CD4-positive, alpha-beta memory T cell (primary cell): Measurements from ENCODE around the gene TFCP2L1. TPM values are rescaled to one million over a fixed set of nuclear protein-coding genes. Genes with fewer than 3 reads are reported as not detected.

Source experiments
- CTCF ChIA-PET: fragments of 350-600 bp; sonication (Branson Sonifier 250); formaldehyde crosslinking; loops from one replicate; lab custom pipeline; 2021; ENCODE audit warnings: inconsistent platforms; ENCODE audit not compliant: partially characterized antibody; lab: Charles Lee
- POLR2A ChIA-PET: fragments of 350-600 bp; sonication (Branson Sonifier 250); formaldehyde crosslinking; loops from one replicate; lab custom pipeline; 2021; ENCODE audit not compliant: partially characterized antibody; lab: Charles Lee
- DNase-seq, 5 donors: peaks; one replicate each; pipeline versions ENCODE4 v3.0.0 to v3.0.0-alpha.2; 2020 to 2022; ENCODE audit warnings: mixed read lengths in 1 of 5
- H3K27ac ChIP-seq: one replicate; pipeline ENCODE4 v1.7.0; 2013; ENCODE audit warnings: low read depth, low read length
- H3K27me3 ChIP-seq: 2 replicates; pipeline ENCODE4 v1.7.0; 2013; ENCODE audit warnings: mild to moderate bottlenecking, low read length, moderate library complexity; ENCODE audit not compliant: insufficient read depth
- H3K36me3 ChIP-seq: 2 replicates; pipeline ENCODE4 v1.7.0; 2013; ENCODE audit warnings: mild to moderate bottlenecking, low read length, moderate library complexity; ENCODE audit not compliant: insufficient read depth
- H3K4me1 ChIP-seq: 2 replicates; pipeline ENCODE4 v1.7.0; 2013; ENCODE audit warnings: mild to moderate bottlenecking, low read length, moderate library complexity; ENCODE audit not compliant: insufficient read depth
- H3K4me3 ChIP-seq, 2 donors: one replicate each; pipeline ENCODE4 v1.7.0; 2013; ENCODE audit warnings: low read length in 2 of 2, mild to moderate bottlenecking in 1 of 2
- H3K9me3 ChIP-seq, 2 donors: one replicate each; pipeline ENCODE4 v1.7.0; 2013; ENCODE audit warnings: low read length in 2 of 2, control low read depth in 1 of 2; ENCODE audit not compliant: control insufficient read depth in 1 of 2
- H3K27ac Mint-ChIP-seq, 7 donors: one replicate each; pipeline ENCODE4 v1.8.0; 2020 to 2021; ENCODE audit warnings: mixed read lengths in 7 of 7, mild to moderate bottlenecking in 6 of 7, inconsistent platforms in 3 of 7, moderate library complexity in 3 of 7
- H3K27me3 Mint-ChIP-seq, 2 donors: one replicate each; pipeline ENCODE4 v1.8.0; 2020 to 2021; ENCODE audit warnings: mixed read lengths in 2 of 2
- H3K36me3 Mint-ChIP-seq, 2 donors: one replicate each; pipeline ENCODE4 v1.8.0; 2020 to 2021; ENCODE audit warnings: mixed read lengths in 2 of 2, inconsistent platforms in 1 of 2, mild to moderate bottlenecking in 1 of 2
- H3K4me1 Mint-ChIP-seq, 4 donors: one replicate each; pipeline ENCODE4 v1.8.0; 2020 to 2021; ENCODE audit warnings: mixed read lengths in 4 of 4, mild to moderate bottlenecking in 1 of 4
- H3K4me3 Mint-ChIP-seq, 8 donors: one replicate each; pipeline ENCODE4 v1.8.0; 2020 to 2021; ENCODE audit warnings: mixed read lengths in 8 of 8, mild to moderate bottlenecking in 7 of 8, moderate library complexity in 6 of 8, inconsistent platforms in 3 of 8
- H3K9me3 Mint-ChIP-seq, 8 donors: one replicate each; pipeline ENCODE4 v1.8.0; 2020 to 2021; ENCODE audit warnings: mixed read lengths in 8 of 8, mild to moderate bottlenecking in 5 of 8, inconsistent platforms in 3 of 8, moderate library complexity in 1 of 8
- intact Hi-C: fragments of 100-400 bp; cut with micrococcal nuclease; formaldehyde crosslinking; loops from one replicate; pipeline ENCODE4 v1.15.1; 2023
- polyA plus RNA-seq, 2 donors: library from polyadenylated mRNA; unstranded; fragments of 300-500 nt; fragmentation: Illumina TruSeq; gene quantifications; one replicate each; pipeline ENCODE4 v1.2.3, GENCODE V29; 2021
- total RNA-seq, 2 experiments: library from RNA; stranded (reverse); gene quantifications; one replicate each; pipeline ENCODE4 v1.2.3, GENCODE V29; 2021

Gene TFCP2L1
- total and polyA plus RNA-seq, 4 experiments from 2014 or later, result 0.06 TPM; not detected in 3

DNA sequence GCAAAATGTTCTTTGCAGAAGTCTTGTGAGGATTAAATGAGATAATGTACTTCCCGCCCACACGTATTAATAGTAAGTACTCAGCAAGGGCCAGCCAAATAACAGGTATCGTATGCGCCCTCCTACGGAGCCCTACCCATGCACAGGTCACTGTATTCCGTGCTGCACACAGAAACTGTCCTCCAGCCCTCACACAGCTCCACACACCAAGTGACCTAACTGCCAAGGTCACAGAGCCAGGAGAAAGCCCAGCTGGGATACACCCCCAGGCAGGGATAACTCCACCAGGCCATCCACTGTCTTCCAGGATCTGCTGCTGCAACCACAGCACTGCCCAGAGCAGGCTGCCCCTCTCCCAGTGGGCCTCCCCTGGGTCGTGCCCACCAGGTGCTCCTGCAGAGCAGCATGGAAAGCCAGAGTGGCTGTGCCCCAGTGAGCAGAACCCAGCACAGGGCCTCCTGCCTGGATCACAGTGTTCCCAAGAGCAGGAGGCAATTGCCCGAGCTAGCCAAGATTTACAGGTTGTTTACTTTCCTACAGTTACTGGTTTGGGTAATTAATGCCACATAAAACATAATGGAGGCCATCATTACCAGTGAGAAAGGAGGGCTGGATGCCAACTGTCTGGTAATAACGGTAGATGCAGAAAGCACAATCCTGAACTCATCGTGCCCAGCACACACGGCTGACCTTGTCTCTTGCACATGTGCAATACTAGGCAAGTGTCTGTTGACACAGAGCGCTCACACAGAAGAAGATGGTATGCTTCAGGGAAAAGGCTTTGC lies 24.4 kb downstream of the TFCP2L1 start:
- peaks cover 0 to 3% (median 0%) of the 10 kb centered on the region in 8 donors for H3K9me3 Mint-ChIP-seq
- CTCF ChIA-PET, result no interaction called here
- no peak overlapping the region for H3K27ac Mint-ChIP-seq
- POLR2A ChIA-PET, result no interaction called here
- peaks cover 2 to 11% of the 10 kb centered on the region in 2 donors for H3K27me3 Mint-ChIP-seq
- intact Hi-C loops, result no loop called here
- no peaks in the 10 kb centered on the region for H3K36me3 Mint-ChIP-seq
- no peak for DNase-seq
- H3K27me3 ChIP-seq, result no peaks in the 10 kb centered on the region
- no peaks in the 10 kb centered on the region for H3K4me1 Mint-ChIP-seq
- no peak overlapping the region for H3K4me3 Mint-ChIP-seq
- H3K4me1 ChIP-seq, result no peaks in the 10 kb centered on the region
- H3K36me3 ChIP-seq, result no peaks in the 10 kb centered on the region
- H3K27ac ChIP-seq, result no peak overlapping the region
- no peak overlapping the region for H3K4me3 ChIP-seq
- no peaks in the 10 kb centered on the region for H3K9me3 ChIP-seq

DNA sequence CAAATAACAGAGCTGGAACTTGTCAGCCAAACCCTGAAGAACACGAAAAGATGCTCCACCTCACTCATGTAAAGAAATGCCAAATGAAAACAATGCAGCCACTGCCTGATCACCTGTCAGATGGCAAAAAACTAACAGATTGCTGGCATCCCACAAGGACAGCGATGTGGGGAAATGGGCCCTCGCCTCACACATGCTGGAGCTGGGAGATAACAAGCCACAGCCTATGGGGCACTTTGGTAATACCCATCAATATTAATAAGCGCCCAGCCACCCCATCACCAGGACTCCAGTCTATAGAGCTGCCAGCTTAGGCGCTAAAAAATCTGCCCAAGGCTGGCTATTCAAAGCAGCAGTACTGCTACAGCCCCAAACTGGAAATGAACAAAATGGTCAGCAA lies 27.0 kb downstream of the TFCP2L1 start:
- H3K27ac Mint-ChIP-seq, result no peak overlapping the region
- DNase-seq, result no peak
- H3K4me3 Mint-ChIP-seq, result no peak overlapping the region
- H3K4me1 ChIP-seq, result no peaks in the 10 kb centered on the region
- ChIA-PET CTCF (no interaction called here), POLR2A (no interaction called here)
- no peaks in the 10 kb centered on the region for H3K36me3 Mint-ChIP-seq
- H3K27ac ChIP-seq, result no peak overlapping the region
- H3K36me3 ChIP-seq, result no peaks in the 10 kb centered on the region
- H3K27me3 ChIP-seq, result no peaks in the 10 kb centered on the region
- H3K4me1 Mint-ChIP-seq, result no peaks in the 10 kb centered on the region
- peaks cover 0 to 3% (median 0%) of the 10 kb centered on the region in 8 donors for H3K9me3 Mint-ChIP-seq
- peaks cover 4 to 11% of the 10 kb centered on the region in 2 donors for H3K27me3 Mint-ChIP-seq
- intact Hi-C loops, result no loop called here
- H3K4me3 ChIP-seq, result no peak overlapping the region
- no peaks in the 10 kb centered on the region for H3K9me3 ChIP-seq

DNA sequence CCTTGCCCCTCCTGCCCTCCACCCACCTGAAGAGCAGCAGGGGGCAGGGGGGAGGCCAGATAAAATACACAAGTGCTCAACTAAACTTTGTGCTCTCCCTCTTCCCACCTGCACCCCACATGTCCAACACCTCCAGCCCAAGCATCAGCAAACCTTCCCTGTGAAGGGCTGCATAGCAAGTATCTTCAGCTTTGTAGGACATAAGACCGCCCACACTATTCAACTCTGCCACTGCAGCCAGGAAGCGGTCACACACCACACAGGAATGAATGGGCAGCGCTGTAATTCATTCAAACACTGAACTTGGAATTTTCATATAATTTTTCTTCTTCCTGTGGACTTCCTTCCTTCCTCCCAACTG lies 27.5 kb downstream of the TFCP2L1 start:
- POLR2A ChIA-PET, result no interaction called here
- H3K36me3 Mint-ChIP-seq, result no peaks in the 10 kb centered on the region

DNA sequence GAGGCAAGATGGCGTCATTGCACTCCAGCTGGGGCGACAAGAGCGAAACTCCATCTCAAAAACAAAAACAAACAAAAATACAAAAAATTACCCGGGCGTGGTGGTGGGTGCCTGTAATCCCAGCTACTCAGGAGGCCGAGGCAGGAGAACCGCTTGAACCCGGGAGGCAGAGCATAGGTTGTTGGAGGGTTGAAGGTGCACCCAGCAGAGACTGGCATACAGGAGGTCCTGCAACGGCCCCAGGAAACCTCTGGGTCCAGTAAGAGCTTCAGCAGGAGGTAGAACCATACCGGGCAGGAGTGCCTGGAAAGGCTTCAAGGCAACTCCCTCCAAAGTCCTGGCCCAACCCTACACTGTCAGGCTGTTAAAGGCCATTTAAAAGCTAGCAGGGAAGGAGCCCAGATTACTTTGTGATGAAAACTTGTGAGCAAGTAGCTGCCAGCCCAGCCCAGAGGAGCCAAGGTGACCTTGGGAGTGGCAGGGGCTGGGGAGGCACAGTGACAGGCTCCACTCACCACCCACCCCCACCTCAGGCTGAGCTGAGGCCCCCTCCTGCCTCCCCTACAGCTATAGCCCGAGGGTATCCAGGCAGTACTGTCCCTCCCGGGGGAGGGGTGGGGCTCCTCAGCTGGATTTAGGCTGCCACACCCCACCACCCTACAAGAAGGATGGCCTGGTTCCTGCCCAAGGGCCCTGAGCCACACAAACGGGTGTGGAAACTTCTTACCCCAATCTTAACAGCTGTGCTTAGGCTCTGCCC lies 28.1 kb downstream of the TFCP2L1 start:
- Histone ChIP-seq H3K27ac (no peak overlapping the region), H3K27me3 (no peaks in the 10 kb centered on the region), H3K4me1 (no peaks in the 10 kb centered on the region), H3K9me3 (no peaks in the 10 kb centered on the region), H3K4me3 (no peak overlapping the region), H3K36me3 (no peaks in the 10 kb centered on the region)
- Mint-ChIP-seq H3K9me3 (peaks cover 0 to 3% (median 0%) of the 10 kb centered on the region in 8 donors), H3K4me3 (no peak overlapping the region), H3K36me3 (no peaks in the 10 kb centered on the region), H3K27ac (no peak overlapping the region), H3K4me1 (no peaks in the 10 kb centered on the region), H3K27me3 (peaks cover 4 to 10% of the 10 kb centered on the region in 2 donors)
- intact Hi-C loops, result no loop called here
- ChIA-PET POLR2A (no interaction called here), CTCF (no interaction called here)
- DNase-seq, result no peak

More for the DNA sequence above, 27.5 kb downstream of the TFCP2L1 start:
- CTCF ChIA-PET, result no interaction called here
- no peaks in the 10 kb centered on the region for H3K4me1 Mint-ChIP-seq
- no peak for DNase-seq
- Histone ChIP-seq H3K27me3 (no peaks in the 10 kb centered on the region), H3K36me3 (no peaks in the 10 kb centered on the region), H3K9me3 (no peaks in the 10 kb centered on the region), H3K4me1 (no peaks in the 10 kb centered on the region), H3K27ac (no peak overlapping the region), H3K4me3 (no peak overlapping the region)
- H3K9me3 Mint-ChIP-seq, result peaks cover 0 to 3% (median 0%) of the 10 kb centered on the region in 8 donors
- no peak overlapping the region for H3K4me3 Mint-ChIP-seq
- no peak overlapping the region for H3K27ac Mint-ChIP-seq
- peaks cover 4 to 11% of the 10 kb centered on the region in 2 donors for H3K27me3 Mint-ChIP-seq
- intact Hi-C loops, result no loop called here

DNA sequence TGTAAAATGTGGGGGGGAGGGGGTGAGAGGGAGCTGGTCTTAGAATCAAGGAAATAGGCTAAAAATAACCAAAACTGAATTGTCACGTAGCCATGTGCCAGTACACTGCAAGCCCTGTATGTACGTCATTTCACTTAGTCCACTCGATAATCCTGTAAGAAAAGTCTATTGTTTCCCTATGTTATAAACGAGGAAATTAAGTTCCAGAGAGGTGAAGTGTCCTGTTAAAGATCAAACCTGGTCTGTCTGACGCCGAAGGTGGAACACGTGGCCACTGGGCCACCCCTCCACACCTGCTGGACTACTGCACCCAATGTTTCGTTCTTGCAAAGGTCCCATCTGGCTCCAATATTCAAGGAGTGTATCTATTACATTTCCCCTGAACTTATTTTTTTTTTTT lies 29.6 kb downstream of the TFCP2L1 start:
- no peak for DNase-seq
- H3K27ac ChIP-seq, result no peak overlapping the region
- H3K4me3 ChIP-seq, result no peak overlapping the region
- H3K4me3 Mint-ChIP-seq, result no peak overlapping the region
- no peaks in the 10 kb centered on the region for H3K4me1 Mint-ChIP-seq
- no peaks in the 10 kb centered on the region for H3K4me1 ChIP-seq
- H3K36me3 Mint-ChIP-seq, result no peaks in the 10 kb centered on the region
- no peaks in the 10 kb centered on the region for H3K36me3 ChIP-seq
- H3K27ac Mint-ChIP-seq, result no peak overlapping the region
- H3K9me3 Mint-ChIP-seq, result peaks cover 0 to 3% (median 0%) of the 10 kb centered on the region in 8 donors
- intact Hi-C loops, result no loop called here
- ChIA-PET POLR2A (no interaction called here), CTCF (no interaction called here)
- H3K9me3 ChIP-seq, result no peaks in the 10 kb centered on the region
- H3K27me3 Mint-ChIP-seq, result peaks cover 4 to 10% of the 10 kb centered on the region in 2 donors
- H3K27me3 ChIP-seq, result no peaks in the 10 kb centered on the region

DNA sequence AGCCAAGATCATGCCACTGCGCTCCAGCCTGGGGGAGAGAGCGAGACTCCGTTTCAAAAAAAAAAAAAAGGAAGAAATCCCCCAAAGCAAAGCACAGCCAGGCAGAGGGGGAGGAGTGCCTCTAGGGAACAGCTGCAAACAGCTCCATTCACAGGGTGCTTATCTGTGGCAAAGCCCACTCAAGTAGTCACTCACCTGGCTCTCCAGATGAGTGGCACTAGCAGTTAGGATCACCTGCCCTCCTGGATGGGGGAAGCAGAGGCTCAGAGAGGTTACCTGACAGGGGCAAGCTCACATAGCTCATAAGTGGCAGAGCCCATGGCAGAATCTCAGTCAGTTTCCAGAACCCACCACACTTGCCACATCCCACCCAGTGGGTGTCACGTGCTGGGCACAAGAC lies 30.3 kb downstream of the TFCP2L1 start:
- Histone ChIP-seq H3K9me3 (no peaks in the 10 kb centered on the region), H3K4me1 (no peaks in the 10 kb centered on the region), H3K4me3 (no peak overlapping the region), H3K27ac (no peak overlapping the region), H3K36me3 (no peaks in the 10 kb centered on the region), H3K27me3 (no peaks in the 10 kb centered on the region)
- no peak for DNase-seq
- ChIA-PET CTCF (no interaction called here), POLR2A (no interaction called here)
- Mint-ChIP-seq H3K27me3 (peaks cover 4 to 10% of the 10 kb centered on the region in 2 donors), H3K27ac (no peak overlapping the region), H3K4me1 (no peaks in the 10 kb centered on the region), H3K4me3 (no peak overlapping the region), H3K36me3 (no peaks in the 10 kb centered on the region), H3K9me3 (peaks cover 0 to 3% (median 0%) of the 10 kb centered on the region in 8 donors)
- intact Hi-C loops, result no loop called here

DNA sequence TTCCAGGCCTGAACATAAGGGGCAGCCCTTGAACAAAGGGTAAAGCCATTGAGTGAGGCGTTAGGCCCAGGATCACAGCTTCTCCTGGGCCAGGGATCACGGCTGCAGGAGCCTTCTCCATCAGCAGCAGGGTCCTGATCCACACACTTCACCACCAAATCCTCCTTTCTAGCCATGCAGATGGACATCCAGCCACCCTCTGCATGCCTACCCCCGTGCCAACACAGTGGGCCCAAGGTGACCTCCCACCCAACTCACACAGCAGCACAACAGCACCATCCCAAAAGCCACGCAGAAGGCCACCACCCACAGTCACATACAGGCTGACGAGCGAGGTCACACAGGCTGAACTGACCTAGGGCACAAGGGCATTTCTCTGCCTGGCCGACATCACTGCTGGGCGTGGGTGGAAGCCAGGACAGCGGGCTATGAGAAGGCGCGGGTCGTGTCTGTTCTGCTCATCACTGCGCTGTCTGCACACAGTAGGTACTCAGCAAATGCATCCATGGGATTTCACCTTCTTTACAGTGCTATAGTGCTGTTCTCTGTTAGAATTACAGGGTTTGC lies 31.2 kb downstream of the TFCP2L1 start:
- CTCF ChIA-PET, result no interaction called here
- DNase-seq, result no peak
- Histone ChIP-seq H3K27me3 (no peaks in the 10 kb centered on the region), H3K27ac (no peak overlapping the region), H3K9me3 (no peaks in the 10 kb centered on the region), H3K4me3 (no peak overlapping the region), H3K4me1 (no peaks in the 10 kb centered on the region), H3K36me3 (no peaks in the 10 kb centered on the region)
- Mint-ChIP-seq H3K36me3 (no peaks in the 10 kb centered on the region), H3K27me3 (peaks cover 4 to 9% of the 10 kb centered on the region in 2 donors), H3K27ac (no peak overlapping the region), H3K4me3 (no peak overlapping the region), H3K9me3 (peaks cover 0 to 3% (median 0%) of the 10 kb centered on the region in 8 donors), H3K4me1 (no peaks in the 10 kb centered on the region)
- intact Hi-C loops, result no loop called here
- POLR2A ChIA-PET, result no interaction called here
